Effector CD4-positive, alpha-beta T cell (primary cell): ENCODE results near the gene ELMOD1.

Source experiments
- DNase-seq: peaks from one replicate; pipeline ENCODE4 v3.0.0-alpha.2; 2020

Gene ELMOD1

GRCh38 chr11:107587306-107587979 is 3.5 kb upstream of the ELMOD1 start:
- no peak for DNase-seq

- DNase-seq, result no peak
Observed at GRCh38 chr11:107591378-107592230, 657 bp downstream of the ELMOD1 start.

GRCh38 chr11:107592231-107592590 is 1.3 kb downstream of the ELMOD1 start:
- DNase-seq, result no peak

GRCh38 chr11:107592813-107593212 is 1.9 kb downstream of the ELMOD1 start:
- no peak for DNase-seq

GRCh38 chr11:107593951-107594350 is 3.0 kb downstream of the ELMOD1 start:
- no peak for DNase-seq

GRCh38 chr11:107594736-107595135 is 3.8 kb downstream of the ELMOD1 start:
- no peak for DNase-seq

- DNase-seq, result no peak
Observed at GRCh38 chr11:107598225-107599139, 7.5 kb downstream of the ELMOD1 start.

- DNase-seq, result no peak
Observed at GRCh38 chr11:107605061-107606006, 14.4 kb downstream of the ELMOD1 start.

GRCh38 chr11:107606141-107606540 is 15.2 kb downstream of the ELMOD1 start:
- DNase-seq, result no peak

GRCh38 chr11:107608809-107609208 is 17.9 kb downstream of the ELMOD1 start:
- DNase-seq, result no peak

GRCh38 chr11:107609400-107610218 is 18.7 kb downstream of the ELMOD1 start:
- no peak for DNase-seq

- no peak for DNase-seq
Observed at GRCh38 chr11:107612445-107612844, 21.5 kb downstream of the ELMOD1 start.

- no peak for DNase-seq
Observed at GRCh38 chr11:107619926-107620325, 29.0 kb downstream of the ELMOD1 start.

- no peak for DNase-seq
Observed at GRCh38 chr11:107621081-107621480, 30.1 kb downstream of the ELMOD1 start.

- DNase-seq, result no peak
Observed at GRCh38 chr11:107623183-107623582, 32.2 kb downstream of the ELMOD1 start.

GRCh38 chr11:107624983-107625684 is 34.2 kb downstream of the ELMOD1 start:
- no peak for DNase-seq

GRCh38 chr11:107625685-107625989 is 34.7 kb downstream of the ELMOD1 start:
- DNase-seq, result no peak

GRCh38 chr11:107631043-107631442 is 40.1 kb downstream of the ELMOD1 start:
- DNase-seq, result no peak

GRCh38 chr11:107631931-107632330 is 41.0 kb downstream of the ELMOD1 start:
- DNase-seq, result no peak

- no peak for DNase-seq
Observed at GRCh38 chr11:107646783-107647182, 55.8 kb downstream of the ELMOD1 start.

- DNase-seq, result no peak
Observed at GRCh38 chr11:107648242-107648641, 57.3 kb downstream of the ELMOD1 start.
